OCI-LY3 (cell line): ENCODE results near the gene DPP6.

Experiments used
- EZH2phosphoT487 ChIP-seq: fragments of 200-600 bp; shearing (Covaris generic); IDR thresholded peaks from 2 replicates; pipeline ENCODE4 v1.6.1; 2018; ENCODE audit warnings: antibody characterized with exemption, mixed run types, low read depth
- TF ChIP-seq, protein P1 (sequence below): fragments of 200-600, 300-600 bp; sonication (generic); IDR thresholded peaks from 2 replicates; pipeline ENCODE4 v1.5.1; 2014; ENCODE audit warnings: antibody characterized with exemption, low read length, low read depth

- TF ChIP-seq, protein P1, sequence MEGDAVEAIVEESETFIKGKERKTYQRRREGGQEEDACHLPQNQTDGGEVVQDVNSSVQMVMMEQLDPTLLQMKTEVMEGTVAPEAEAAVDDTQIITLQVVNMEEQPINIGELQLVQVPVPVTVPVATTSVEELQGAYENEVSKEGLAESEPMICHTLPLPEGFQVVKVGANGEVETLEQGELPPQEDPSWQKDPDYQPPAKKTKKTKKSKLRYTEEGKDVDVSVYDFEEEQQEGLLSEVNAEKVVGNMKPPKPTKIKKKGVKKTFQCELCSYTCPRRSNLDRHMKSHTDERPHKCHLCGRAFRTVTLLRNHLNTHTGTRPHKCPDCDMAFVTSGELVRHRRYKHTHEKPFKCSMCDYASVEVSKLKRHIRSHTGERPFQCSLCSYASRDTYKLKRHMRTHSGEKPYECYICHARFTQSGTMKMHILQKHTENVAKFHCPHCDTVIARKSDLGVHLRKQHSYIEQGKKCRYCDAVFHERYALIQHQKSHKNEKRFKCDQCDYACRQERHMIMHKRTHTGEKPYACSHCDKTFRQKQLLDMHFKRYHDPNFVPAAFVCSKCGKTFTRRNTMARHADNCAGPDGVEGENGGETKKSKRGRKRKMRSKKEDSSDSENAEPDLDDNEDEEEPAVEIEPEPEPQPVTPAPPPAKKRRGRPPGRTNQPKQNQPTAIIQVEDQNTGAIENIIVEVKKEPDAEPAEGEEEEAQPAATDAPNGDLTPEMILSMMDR: no peak
- no peak for TF ChIP-seq EZH2phosphoT487
These were observed 558.7 kb downstream of the DPP6 start for GRCh38 chr7:154610903-154611302.
